ENCODE data around the gene TANC1. TPM values are rescaled to one million over a fixed set of nuclear protein-coding genes. Genes with fewer than 3 reads are reported as not detected.

Gene TANC1
- total RNA-seq, 1 experiment from 2014 or later = 2.5 TPM

DNA sequence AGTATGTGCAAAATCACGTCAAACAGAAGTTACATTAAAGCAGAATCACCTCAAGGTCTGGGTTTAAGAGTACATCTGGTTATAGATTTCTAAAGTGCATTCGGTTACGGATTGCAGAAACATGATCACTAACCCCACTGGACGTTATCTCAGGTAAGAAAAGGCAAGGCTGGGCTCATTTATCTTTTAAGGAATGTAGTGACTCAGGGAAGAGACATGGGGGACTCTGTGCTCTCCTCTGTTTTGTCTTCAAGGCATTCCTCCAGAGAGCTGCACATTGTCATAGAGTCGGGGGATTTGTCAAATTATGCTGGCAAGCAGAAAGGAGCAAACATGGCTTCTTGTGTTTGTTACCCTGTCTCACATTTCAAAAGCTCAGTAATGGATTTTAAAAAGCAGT is 303.7 kb downstream of the TANC1 start:
- no peak overlapping the region for H2BK12ac ChIP-seq (ENCODE audit: insufficient read length, low read depth, low read length)
- H3K4me1 Mint-ChIP-seq = peaks cover 5% of the 10 kb centered on the region in 2 experiments; a peak in 3 of 4 replicates
- H3K4me1 ChIP-seq (ENCODE audit: insufficient read depth, low read length) = no peaks in the 10 kb centered on the region
- H2AFZ ChIP-seq (ENCODE audit: low read length) = no peak overlapping the region
- no peak overlapping the region for H3K23ac ChIP-seq (ENCODE audit: insufficient read length, low read depth, low read length)
- no peak overlapping the region for H2BK20ac ChIP-seq (ENCODE audit: low read depth, low read length, poor library complexity, severe bottlenecking)
- no peak overlapping the region for H3K56ac ChIP-seq (ENCODE audit: insufficient read length, low read depth, low read length)
- H4K20me1 ChIP-seq (ENCODE audit: control insufficient read depth, insufficient read depth, insufficient read length) = no peaks in the 10 kb centered on the region
- TF ChIP-seq, protein P1, sequence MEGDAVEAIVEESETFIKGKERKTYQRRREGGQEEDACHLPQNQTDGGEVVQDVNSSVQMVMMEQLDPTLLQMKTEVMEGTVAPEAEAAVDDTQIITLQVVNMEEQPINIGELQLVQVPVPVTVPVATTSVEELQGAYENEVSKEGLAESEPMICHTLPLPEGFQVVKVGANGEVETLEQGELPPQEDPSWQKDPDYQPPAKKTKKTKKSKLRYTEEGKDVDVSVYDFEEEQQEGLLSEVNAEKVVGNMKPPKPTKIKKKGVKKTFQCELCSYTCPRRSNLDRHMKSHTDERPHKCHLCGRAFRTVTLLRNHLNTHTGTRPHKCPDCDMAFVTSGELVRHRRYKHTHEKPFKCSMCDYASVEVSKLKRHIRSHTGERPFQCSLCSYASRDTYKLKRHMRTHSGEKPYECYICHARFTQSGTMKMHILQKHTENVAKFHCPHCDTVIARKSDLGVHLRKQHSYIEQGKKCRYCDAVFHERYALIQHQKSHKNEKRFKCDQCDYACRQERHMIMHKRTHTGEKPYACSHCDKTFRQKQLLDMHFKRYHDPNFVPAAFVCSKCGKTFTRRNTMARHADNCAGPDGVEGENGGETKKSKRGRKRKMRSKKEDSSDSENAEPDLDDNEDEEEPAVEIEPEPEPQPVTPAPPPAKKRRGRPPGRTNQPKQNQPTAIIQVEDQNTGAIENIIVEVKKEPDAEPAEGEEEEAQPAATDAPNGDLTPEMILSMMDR (conservative IDR thresholded peaks at IDR 0.05) = no peak
- no peaks in the 10 kb centered on the region for H3K79me2 ChIP-seq (ENCODE audit: insufficient read depth, low read length)
- H2BK5ac ChIP-seq (ENCODE audit: insufficient read length, low read length) = no peak overlapping the region
- no peak overlapping the region for H3K14ac ChIP-seq (ENCODE audit: insufficient read depth, low read length)
- H3K18ac ChIP-seq (ENCODE audit: insufficient read length, low read depth, low read length) = no peak overlapping the region
- no peaks in the 10 kb centered on the region for H3K9me3 ChIP-seq (ENCODE audit: control insufficient read depth, low read depth, low read length)
- H4K91ac ChIP-seq (ENCODE audit: insufficient read length, low read depth, low read length) = no peak overlapping the region
- no peak overlapping the region for H2AK5ac ChIP-seq (ENCODE audit: insufficient read length, low read length)
- H3K27me3 Mint-ChIP-seq (ENCODE audit: low read depth) = no peaks in the 10 kb centered on the region
- H3K9ac ChIP-seq (ENCODE audit: extremely low read depth, insufficient read length, low read length) = no peak overlapping the region
- DNase-seq = no peak
- no peak overlapping the region for H3K4me2 ChIP-seq (ENCODE audit: insufficient read depth, insufficient read length, low read length)
- no peak overlapping the region for H3K4me3 Mint-ChIP-seq
- H3K27ac Mint-ChIP-seq = peak overlapping the region in 2 of 3 experiments; percentile 4 to 62; a peak in 3 of 7 replicates
- no peak overlapping the region for H4K8ac ChIP-seq (replicated peaks; ENCODE audit: insufficient read length, low read depth, low read length)
- H3K23me2 ChIP-seq (ENCODE audit: insufficient read length, low read depth, low read length, poor library complexity, severe bottlenecking) = no peaks in the 10 kb centered on the region
- H4K5ac ChIP-seq (ENCODE audit: insufficient read length, low read depth, low read length) = no peak overlapping the region
- no peak overlapping the region for H2BK15ac ChIP-seq (ENCODE audit: low read depth, low read length)
- H3K9me3 Mint-ChIP-seq = no peaks in the 10 kb centered on the region
- H3K27me3 ChIP-seq (ENCODE audit: insufficient read depth, low read length) = no peaks in the 10 kb centered on the region
- H3K36me3 Mint-ChIP-seq (ENCODE audit: insufficient read depth in 1 of 3, low read depth in 3 of 3) = peaks cover 3 to 4% (median 4%) of the 10 kb centered on the region in 3 experiments; a peak in 4 of 7 replicates
- no peak overlapping the region for H3T11ph ChIP-seq (ENCODE audit: low read length)
- WGBS (ENCODE audit: extremely low coverage, insufficient read length, low lambda C conversion rate) = no CpG with 5 or more reads among the region's 5 CpGs
- no peaks in the 10 kb centered on the region for H3K79me1 ChIP-seq (ENCODE audit: insufficient read depth, low read depth, low read length, poor library complexity, severe bottlenecking)
- no peak overlapping the region for H3K4ac ChIP-seq (ENCODE audit: low read depth, low read length)
- no peak overlapping the region for H3K27ac ChIP-seq (ENCODE audit: insufficient read length, low read depth, low read length)
- no peak overlapping the region for H2BK120ac ChIP-seq (ENCODE audit: low read depth, low read length, poor library complexity, severe bottlenecking)
